Smooth muscle cell (in vitro differentiated cells): ENCODE data around the gene PPP1R15B. TPM values are rescaled to one million over a fixed set of nuclear protein-coding genes. Genes with fewer than 3 reads are reported as not detected.

Experiments
- DNase-seq: peaks from one replicate; lab custom pipeline; 2025; ENCODE audit not compliant: unreplicated experiment; lab: John Stamatoyannopoulos, UW
- H2AFZ ChIP-seq: fragments of 200-600 bp; sonication (generic); 2 replicates; pipeline ENCODE4 v1.6.0; 2016; ENCODE audit warnings: antibody characterized with exemption, low read depth, mild to moderate bottlenecking
- H3F3A ChIP-seq: fragments of 200-600 bp; sonication (generic); 2 replicates; pipeline ENCODE4 v1.6.0; 2017; ENCODE audit warnings: antibody characterized with exemption, low read depth
- H3K27ac ChIP-seq: fragments of 200-600 bp; sonication (generic); 2 replicates; pipeline ENCODE4 v1.5.1; 2016; ENCODE audit warnings: low read depth, mild to moderate bottlenecking
- H3K27me3 ChIP-seq: fragments of 200-600 bp; sonication (generic); 2 replicates; pipeline ENCODE4 v1.6.1; 2016; ENCODE audit warnings: low read depth, mild to moderate bottlenecking
- H3K36me3 ChIP-seq: fragments of 200-600 bp; sonication (generic); 2 replicates; pipeline ENCODE4 v1.5.1; 2016; ENCODE audit warnings: low read depth
- H3K4me1 ChIP-seq: fragments of 200-600 bp; sonication (generic); 2 replicates; pipeline ENCODE4 v1.5.1; 2016; ENCODE audit warnings: low read depth
- H3K4me2 ChIP-seq: fragments of 200-600 bp; sonication (generic); 2 replicates; pipeline ENCODE4 v1.6.0; 2016; ENCODE audit warnings: mild to moderate bottlenecking
- H3K4me3 ChIP-seq: fragments of 200-600 bp; sonication (generic); 2 replicates; pipeline ENCODE4 v1.5.1; 2016; ENCODE audit warnings: mild to moderate bottlenecking
- H3K79me2 ChIP-seq: fragments of 200-600 bp; sonication (generic); 2 replicates; pipeline ENCODE4 v1.6.0; 2016; ENCODE audit warnings: low read depth, mild to moderate bottlenecking
- H3K9ac ChIP-seq: fragments of 200-600 bp; sonication (generic); 2 replicates; pipeline ENCODE4 v1.6.0; 2016; ENCODE audit warnings: low read depth
- H3K9me3 ChIP-seq: fragments of 200-600 bp; sonication (generic); replicated peaks from 2 replicates; pipeline ENCODE4 v1.5.1; 2016; ENCODE audit warnings: low read depth
- H4K20me1 ChIP-seq: fragments of 200-600 bp; sonication (generic); 2 replicates; pipeline ENCODE4 v1.6.0; 2016; ENCODE audit warnings: low read depth
- WGBS: methylation state at CpG from one replicate; pipeline ENCODE4 v1.1.7; 2016; ENCODE audit warnings: low lambda C conversion rate; 5-methylcytosine and 5-hydroxymethylcytosine counted together
- polyA plus RNA-seq: library from polyadenylated mRNA; unstranded; fragments of >200 nt; fragmentation: Nextera tagmentation; extraction: Ambion mirVana; gene quantifications from 2 replicates; pipeline ENCODE4 v1.2.1, GENCODE V29; 2016
- total RNA-seq: library from RNA; depleted of rRNA; stranded (reverse); fragments of >200 nt; gene quantifications from 2 replicates; pipeline ENCODE4 v1.2.3, GENCODE V29; 2014
- TF ChIP-seq, protein P1 (sequence below): fragments of 200-600 bp; sonication (generic); IDR thresholded peaks from 2 replicates; pipeline ENCODE4 v1.5.1; 2017; ENCODE audit warnings: borderline replicate concordance, mild to moderate bottlenecking, antibody characterized with exemption; ENCODE audit not compliant: insufficient read depth, poor library complexity, severe bottlenecking

The PPP1R15B gene
- total and polyA plus RNA-seq, 2 experiments from 2014 or later = 24.1 to 74.8 TPM

DNA sequence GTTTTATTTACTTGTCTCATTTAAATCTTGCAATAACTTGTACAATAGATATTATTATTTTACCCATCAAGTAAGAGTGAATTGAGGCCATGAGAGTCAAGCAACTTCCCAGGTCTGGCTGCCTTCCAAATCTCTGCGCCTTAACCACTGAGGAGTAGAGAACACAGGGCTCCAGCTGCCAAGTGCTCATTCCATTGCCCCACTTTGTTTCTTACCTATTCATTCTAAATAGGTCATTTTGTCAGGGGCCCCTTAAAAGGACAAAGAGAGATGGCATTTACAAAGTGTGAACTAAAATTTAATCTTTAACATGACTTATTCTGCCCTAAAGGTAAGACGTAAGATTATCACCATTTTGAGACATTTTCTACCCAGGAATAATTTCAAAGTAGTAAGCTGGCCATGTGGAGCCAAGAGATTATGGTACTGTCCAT lies 3.5 kb downstream of the PPP1R15B start:
- Histone ChIP-seq H3K36me3 (peaks cover 22% of the 10 kb centered on the region), H3K4me1 (peaks cover 9% of the 10 kb centered on the region), H3K4me3 (peak overlapping the region; percentile 91), H2AFZ (no peak overlapping the region), H3F3A (peaks cover 8% of the 10 kb centered on the region), H3K9me3 (no peaks in the 10 kb centered on the region), H3K4me2 (peak overlapping the region; percentile 93), H3K27ac (no peak overlapping the region), H3K79me2 (peaks cover 68% of the 10 kb centered on the region), H3K27me3 (no peaks in the 10 kb centered on the region), H3K9ac (peak overlapping the region; percentile 100), H4K20me1 (peaks cover 82% of the 10 kb centered on the region)
- WGBS = 0% methylated on average over 2 of the region's 2 CpGs
- TF ChIP-seq, protein P1, sequence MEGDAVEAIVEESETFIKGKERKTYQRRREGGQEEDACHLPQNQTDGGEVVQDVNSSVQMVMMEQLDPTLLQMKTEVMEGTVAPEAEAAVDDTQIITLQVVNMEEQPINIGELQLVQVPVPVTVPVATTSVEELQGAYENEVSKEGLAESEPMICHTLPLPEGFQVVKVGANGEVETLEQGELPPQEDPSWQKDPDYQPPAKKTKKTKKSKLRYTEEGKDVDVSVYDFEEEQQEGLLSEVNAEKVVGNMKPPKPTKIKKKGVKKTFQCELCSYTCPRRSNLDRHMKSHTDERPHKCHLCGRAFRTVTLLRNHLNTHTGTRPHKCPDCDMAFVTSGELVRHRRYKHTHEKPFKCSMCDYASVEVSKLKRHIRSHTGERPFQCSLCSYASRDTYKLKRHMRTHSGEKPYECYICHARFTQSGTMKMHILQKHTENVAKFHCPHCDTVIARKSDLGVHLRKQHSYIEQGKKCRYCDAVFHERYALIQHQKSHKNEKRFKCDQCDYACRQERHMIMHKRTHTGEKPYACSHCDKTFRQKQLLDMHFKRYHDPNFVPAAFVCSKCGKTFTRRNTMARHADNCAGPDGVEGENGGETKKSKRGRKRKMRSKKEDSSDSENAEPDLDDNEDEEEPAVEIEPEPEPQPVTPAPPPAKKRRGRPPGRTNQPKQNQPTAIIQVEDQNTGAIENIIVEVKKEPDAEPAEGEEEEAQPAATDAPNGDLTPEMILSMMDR = no peak
- DNase-seq = no peak

DNA sequence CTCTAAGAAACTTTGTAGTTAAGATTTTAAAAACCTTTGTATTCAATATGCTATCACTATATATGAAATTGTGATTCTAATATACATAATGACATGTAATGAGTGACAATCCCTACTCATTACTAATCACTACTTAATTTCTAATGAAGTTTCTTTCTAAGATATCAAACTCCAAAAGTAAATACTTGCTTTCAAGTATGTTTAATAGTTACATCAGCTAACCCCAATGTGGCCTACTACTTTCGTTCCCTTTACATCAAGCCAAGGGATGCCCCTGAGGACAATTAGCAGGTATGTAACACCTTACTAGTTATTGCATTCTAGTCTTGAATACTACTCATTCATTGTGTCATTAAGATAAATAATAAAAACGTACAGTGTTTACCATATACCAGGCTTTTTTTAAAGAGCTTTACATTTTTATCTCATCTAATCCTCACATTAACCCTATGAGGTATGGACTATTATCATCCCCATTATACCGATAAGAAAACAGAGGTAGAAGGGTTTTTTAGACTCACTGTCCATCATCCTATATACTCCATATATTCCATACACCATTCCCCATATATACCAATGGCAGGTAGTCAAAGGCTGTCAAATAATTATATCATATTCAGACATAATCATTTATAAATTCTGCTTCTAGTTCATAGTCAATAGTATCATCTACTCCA lies 4.2 kb downstream of the PPP1R15B start:
- H3K36me3 ChIP-seq = peaks cover 22% of the 10 kb centered on the region
- peak overlapping the region; percentile 100 for H3K9ac ChIP-seq

GRCh38 chr1:204406621-204407020 lies 5.0 kb downstream of the PPP1R15B start:
- H3K9me3 ChIP-seq = no peaks in the 10 kb centered on the region
- peaks cover 96% of the 10 kb centered on the region for H4K20me1 ChIP-seq
- peaks cover 9% of the 10 kb centered on the region for H3K4me1 ChIP-seq
- peak overlapping the region; percentile 93 for H3K4me2 ChIP-seq
- peak overlapping the region; percentile 100 for H3K9ac ChIP-seq
- peaks cover 8% of the 10 kb centered on the region for H3F3A ChIP-seq
- peak overlapping the region; percentile 91 for H3K4me3 ChIP-seq
- TF ChIP-seq, protein P1 = no peak
- no peak overlapping the region for H2AFZ ChIP-seq
- H3K36me3 ChIP-seq = peaks cover 22% of the 10 kb centered on the region
- H3K79me2 ChIP-seq = peaks cover 68% of the 10 kb centered on the region
- DNase-seq = no peak
- WGBS = 70% methylated on average over 4 of the region's 4 CpGs
- H3K27ac ChIP-seq = no peak overlapping the region
- no peaks in the 10 kb centered on the region for H3K27me3 ChIP-seq

More for the DNA sequence above, 4.2 kb downstream of the PPP1R15B start:
- peak overlapping the region; percentile 91 for H3K4me3 ChIP-seq
- DNase-seq = no peak
- TF ChIP-seq, protein P1 = no peak
- H3K4me1 ChIP-seq = peaks cover 9% of the 10 kb centered on the region
- H2AFZ ChIP-seq = no peak overlapping the region
- no peak overlapping the region for H3K27ac ChIP-seq
- H3K9me3 ChIP-seq = no peaks in the 10 kb centered on the region
- peaks cover 8% of the 10 kb centered on the region for H3F3A ChIP-seq
- peak overlapping the region; percentile 93 for H3K4me2 ChIP-seq
- H3K79me2 ChIP-seq = peaks cover 68% of the 10 kb centered on the region
- 5% methylated on average over 3 of the region's 3 CpGs for WGBS
- H3K27me3 ChIP-seq = no peaks in the 10 kb centered on the region
- peaks cover 88% of the 10 kb centered on the region for H4K20me1 ChIP-seq

- H3K4me3 ChIP-seq = peak overlapping the region; percentile 91
- peaks cover 99% of the 10 kb centered on the region for H4K20me1 ChIP-seq
- H3K4me2 ChIP-seq = peak overlapping the region; percentile 93
- TF ChIP-seq, protein P1 = no peak
- H3F3A ChIP-seq = peaks cover 8% of the 10 kb centered on the region
- no peak overlapping the region for H3K27ac ChIP-seq
- H3K79me2 ChIP-seq = peaks cover 62% of the 10 kb centered on the region
- H3K9ac ChIP-seq = no peak overlapping the region
- H3K36me3 ChIP-seq = peaks cover 22% of the 10 kb centered on the region
- no peak overlapping the region for H2AFZ ChIP-seq
- H3K9me3 ChIP-seq = no peaks in the 10 kb centered on the region
- WGBS = 91% methylated on average over 2 of the region's 2 CpGs
- no peak for DNase-seq
- H3K27me3 ChIP-seq = no peaks in the 10 kb centered on the region
- peaks cover 9% of the 10 kb centered on the region for H3K4me1 ChIP-seq
Measured at GRCh38 chr1:204405988-204406387, 5.6 kb downstream of the PPP1R15B start.
